Lower leg skin (tissue), 4 donors: ENCODE data around the gene SUGCT. TPM values are rescaled to one million over a fixed set of nuclear protein-coding genes. Genes with fewer than 3 reads are reported as not detected.

Experiments
- DNase-seq, 2 donors: peaks; one replicate each; pipeline ENCODE4 v3.0.0-alpha.2; 2019; ENCODE audit warnings: low spot score in 2 of 2
- H3K4me3 ChIP-seq: fragments of 200-600 bp; sonication (generic); 2 replicates; pipeline ENCODE4 v1.5.1; 2017; ENCODE audit warnings: mild to moderate bottlenecking, low read depth; ENCODE audit not compliant: poor library complexity, severe bottlenecking
- POLR2A ChIP-seq, 2 donors: fragments of 450-650 bp; IDR thresholded peaks; one replicate each; pipeline ENCODE4 v1.6.1; 2016 to 2017; ENCODE audit warnings: antibody characterized with exemption in 2 of 2, mild to moderate bottlenecking in 1 of 2, moderate library complexity in 1 of 2
- whole genome bisulfite sequencing, 2 donors: methylation state at CpG; one replicate each; pipeline ENCODE4 v1.1.5; 2018; 5-methylcytosine and 5-hydroxymethylcytosine counted together
- intact Hi-C: fragments of 100-400 bp; cut with DNase I; formaldehyde crosslinking; loops from one replicate; pipeline ENCODE4 v1.15.0; 2023; ENCODE audit warnings: low total_unique reads
- total RNA-seq, 4 donors: library from RNA; depleted of rRNA; stranded (reverse); fragments of >200 nt; gene quantifications; one replicate each; pipeline ENCODE4 v1.1.0, GENCODE V29; 2016
- TF ChIP-seq, protein P1 (sequence below), 3 donors: fragments of 450-650 bp; IDR thresholded peaks; one replicate each; pipeline ENCODE4 v1.5.1; 2016; ENCODE audit warnings: antibody characterized with exemption in 3 of 3, mild to moderate bottlenecking in 3 of 3, moderate library complexity in 2 of 3

Gene SUGCT
- total RNA-seq, 4 donors from 2014 or later, result 0.49 to 1.6 (median 0.59) TPM; not detected in 1

DNA sequence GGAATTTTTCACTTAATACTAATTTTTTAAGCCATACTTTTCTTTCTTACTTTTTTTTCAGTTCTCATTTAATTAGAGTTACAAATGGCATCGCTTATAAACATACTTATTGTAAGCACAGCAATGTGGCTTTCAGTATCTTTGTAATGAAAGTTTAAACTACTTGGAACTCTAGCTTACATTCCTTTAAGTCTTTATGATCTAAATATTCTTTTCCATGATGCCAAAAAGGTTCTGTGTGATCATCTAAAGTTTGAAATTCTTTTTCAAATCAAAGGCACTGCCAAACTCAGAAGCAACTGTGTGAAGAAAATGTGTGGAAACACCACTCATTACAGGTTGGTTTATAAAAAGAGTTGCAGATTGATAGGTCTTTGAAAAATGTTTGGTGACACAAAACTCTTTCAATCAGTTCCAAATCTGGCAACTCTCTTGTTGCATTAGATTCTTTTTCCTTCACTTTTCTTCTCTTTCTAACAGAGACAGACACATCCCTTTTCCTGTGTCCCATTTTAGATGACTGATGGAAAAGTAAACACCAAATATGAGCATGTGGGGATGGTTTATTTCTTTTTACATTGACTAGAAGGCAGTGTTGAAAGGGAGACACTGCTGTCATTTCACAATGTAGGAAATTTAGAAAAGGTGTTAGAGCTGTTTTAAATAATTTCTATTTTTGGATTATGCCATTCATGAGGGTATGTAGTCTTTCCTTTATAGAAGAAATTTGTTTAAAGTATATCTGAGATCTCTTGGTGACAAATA lies 392.3 kb downstream of the SUGCT start:
- 58 to 86% methylated on average over 1 of the region's 1 CpG for WGBS, 2 donors
- DNase-seq, result no peak
- no peak overlapping the region for H3K4me3 ChIP-seq
- TF ChIP-seq, protein P1, sequence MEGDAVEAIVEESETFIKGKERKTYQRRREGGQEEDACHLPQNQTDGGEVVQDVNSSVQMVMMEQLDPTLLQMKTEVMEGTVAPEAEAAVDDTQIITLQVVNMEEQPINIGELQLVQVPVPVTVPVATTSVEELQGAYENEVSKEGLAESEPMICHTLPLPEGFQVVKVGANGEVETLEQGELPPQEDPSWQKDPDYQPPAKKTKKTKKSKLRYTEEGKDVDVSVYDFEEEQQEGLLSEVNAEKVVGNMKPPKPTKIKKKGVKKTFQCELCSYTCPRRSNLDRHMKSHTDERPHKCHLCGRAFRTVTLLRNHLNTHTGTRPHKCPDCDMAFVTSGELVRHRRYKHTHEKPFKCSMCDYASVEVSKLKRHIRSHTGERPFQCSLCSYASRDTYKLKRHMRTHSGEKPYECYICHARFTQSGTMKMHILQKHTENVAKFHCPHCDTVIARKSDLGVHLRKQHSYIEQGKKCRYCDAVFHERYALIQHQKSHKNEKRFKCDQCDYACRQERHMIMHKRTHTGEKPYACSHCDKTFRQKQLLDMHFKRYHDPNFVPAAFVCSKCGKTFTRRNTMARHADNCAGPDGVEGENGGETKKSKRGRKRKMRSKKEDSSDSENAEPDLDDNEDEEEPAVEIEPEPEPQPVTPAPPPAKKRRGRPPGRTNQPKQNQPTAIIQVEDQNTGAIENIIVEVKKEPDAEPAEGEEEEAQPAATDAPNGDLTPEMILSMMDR (IDR thresholded peaks at IDR 0.05), result no peak
- no peak for TF ChIP-seq POLR2A (IDR thresholded peaks at IDR 0.05)
- intact Hi-C loops, result no loop called here

DNA sequence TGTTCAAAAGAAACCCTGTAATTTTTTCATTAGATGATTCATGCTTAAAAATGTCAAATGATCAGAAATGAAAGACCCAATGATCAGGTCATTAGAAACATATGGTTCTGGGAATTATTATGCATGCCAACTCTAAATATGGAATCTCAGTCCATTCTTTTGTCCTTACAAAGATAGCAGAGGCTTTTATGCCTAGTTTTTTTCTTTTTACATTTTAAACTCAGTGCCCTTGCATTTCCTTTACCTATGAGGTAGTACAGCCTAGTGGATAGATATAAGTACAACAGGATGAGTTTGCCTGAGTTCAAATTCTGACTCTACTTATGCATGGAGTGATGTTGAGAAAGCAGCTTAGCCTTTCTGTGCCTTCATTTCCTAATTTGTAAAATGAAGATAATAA lies 392.9 kb downstream of the SUGCT start:
- intact Hi-C loops, result no loop called here
- DNase-seq, result no peak
- no peak overlapping the region for H3K4me3 ChIP-seq
- TF ChIP-seq, protein P1 (IDR thresholded peaks at IDR 0.05), result no peak
- no peak for TF ChIP-seq POLR2A (IDR thresholded peaks at IDR 0.05)

DNA sequence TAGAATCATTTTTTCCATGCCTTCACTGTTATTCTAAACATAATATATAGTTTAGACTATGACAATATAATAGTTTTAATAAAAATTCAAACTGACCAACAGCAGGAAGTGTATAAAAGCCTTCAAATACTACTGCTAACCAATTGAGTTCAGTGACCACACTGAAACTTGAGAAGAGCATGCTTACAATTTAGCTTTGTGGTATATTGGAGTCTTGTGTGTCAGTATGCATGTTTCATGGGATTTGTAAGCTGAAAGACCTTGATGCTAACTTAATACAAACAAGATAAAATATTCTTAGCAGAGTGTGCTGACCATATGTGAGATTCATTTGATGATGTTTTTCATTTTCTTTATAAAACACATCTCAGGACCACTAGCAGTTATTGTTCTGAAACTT lies 395.5 kb downstream of the SUGCT start:
- intact Hi-C loops, result no loop called here
- no peak for TF ChIP-seq POLR2A (IDR thresholded peaks at IDR 0.05)
- TF ChIP-seq, protein P1 (IDR thresholded peaks at IDR 0.05), result no peak
- no peak for DNase-seq
- H3K4me3 ChIP-seq, result no peak overlapping the region

DNA sequence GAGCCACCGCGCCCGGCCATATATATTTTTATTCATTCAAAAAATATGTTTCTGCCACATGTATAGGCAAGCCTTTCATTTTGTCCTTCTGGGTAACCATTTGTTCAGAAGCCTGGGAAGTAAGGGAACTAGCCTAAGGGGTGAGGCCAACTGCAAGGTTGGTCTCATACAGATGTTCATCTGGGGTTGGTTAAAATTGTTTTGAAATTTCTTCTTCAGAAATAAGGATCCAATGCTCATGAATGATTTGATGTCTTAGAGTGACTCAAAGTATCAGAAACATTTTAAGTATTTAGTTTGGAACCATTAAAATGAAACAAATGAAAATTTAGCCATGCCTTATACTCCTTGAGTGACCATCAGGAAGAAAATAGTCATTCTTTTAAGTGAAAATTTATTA lies 397.2 kb downstream of the SUGCT start:
- no peak overlapping the region for H3K4me3 ChIP-seq
- no peak for DNase-seq
- intact Hi-C loops, result no loop called here
- TF ChIP-seq, protein P1 (IDR thresholded peaks at IDR 0.05), result no peak
- no peak for TF ChIP-seq POLR2A (IDR thresholded peaks at IDR 0.05)
- 89 to 94% methylated on average over 3 of the region's 3 CpGs for WGBS, 2 donors

DNA sequence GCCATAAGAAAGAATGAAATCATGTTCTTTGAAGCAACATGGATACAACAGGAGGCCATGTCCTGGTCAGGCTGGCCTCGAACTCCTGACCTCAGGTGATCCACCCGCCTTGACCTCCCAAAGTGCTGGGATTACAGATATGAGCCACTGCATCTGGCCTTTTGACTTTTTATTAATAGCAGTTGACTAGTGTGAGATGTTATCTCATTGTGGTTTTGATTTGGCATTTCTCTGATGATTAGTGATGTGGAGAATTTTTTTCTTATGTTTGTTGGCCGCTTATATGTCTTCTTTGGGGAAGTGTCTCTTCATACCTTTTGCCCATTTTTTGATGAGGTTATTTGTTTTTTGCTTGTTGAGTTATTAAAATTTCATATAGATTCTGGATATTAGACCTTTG lies 400.9 kb downstream of the SUGCT start:
- TF ChIP-seq, protein P1 (IDR thresholded peaks at IDR 0.05), result no peak
- no peak for TF ChIP-seq POLR2A (IDR thresholded peaks at IDR 0.05)
- no peak overlapping the region for H3K4me3 ChIP-seq
- no peak for DNase-seq
- intact Hi-C loops, result no loop called here
- WGBS, 2 donors, result 92 to 95% methylated on average over 3 of the region's 3 CpGs

DNA sequence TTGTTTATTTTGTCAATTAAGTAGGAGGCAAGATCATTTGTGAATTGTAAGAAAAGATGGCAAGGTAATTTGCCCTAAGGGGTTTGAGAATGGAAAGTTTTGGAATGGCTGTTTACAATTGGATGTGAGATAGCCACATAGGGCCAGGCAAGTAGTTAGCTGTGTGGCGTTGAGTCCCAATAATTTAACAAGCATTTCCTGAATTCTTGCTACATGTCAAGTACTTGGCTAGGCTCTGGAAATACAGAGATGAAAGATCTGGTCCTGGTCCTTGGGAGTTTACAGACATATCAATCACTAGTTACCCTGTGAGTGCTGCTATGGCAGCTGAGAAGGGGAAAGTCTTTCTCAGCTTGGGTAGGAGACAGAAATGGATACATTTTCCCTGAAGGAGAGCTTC lies 401.6 kb downstream of the SUGCT start:
- intact Hi-C loops, result no loop called here
- WGBS, 2 donors, result 43 to 47% methylated on average over 1 of the region's 1 CpG
- no peak for TF ChIP-seq POLR2A (IDR thresholded peaks at IDR 0.05)
- TF ChIP-seq, protein P1 (IDR thresholded peaks at IDR 0.05), result no peak
- H3K4me3 ChIP-seq, result no peak overlapping the region
- no peak for DNase-seq
